Colonic mucosa (tissue), 4 donors: Measurements from ENCODE around the gene DAAM1. TPM values are rescaled to one million over a fixed set of nuclear protein-coding genes. Genes with fewer than 3 reads are reported as not detected.

Experiments
- DNase-seq: peaks from one replicate; pipeline ENCODE4 v3.0.0-alpha.2; 2020
- H3K27ac ChIP-seq: fragments of 200-600 bp; one replicate; pipeline ENCODE4 v1.8.0; 2021
- H3K27me3 ChIP-seq: fragments of 200-600 bp; one replicate; pipeline ENCODE4 v1.8.0; 2021
- H3K36me3 ChIP-seq: fragments of 200-600 bp; one replicate; pipeline ENCODE4 v1.8.0; 2021
- H3K4me1 ChIP-seq: fragments of 200-600 bp; one replicate; pipeline ENCODE4 v1.8.0; 2021; ENCODE audit warnings: mild to moderate bottlenecking
- H3K4me3 ChIP-seq: fragments of 200-600 bp; one replicate; pipeline ENCODE4 v1.8.0; 2021
- H3K9ac ChIP-seq, 2 donors: one replicate each; pipeline ENCODE4 v1.7.0; 2013; ENCODE audit warnings: control low read depth in 2 of 2, low read depth in 2 of 2, low read length in 2 of 2
- H3K9me3 ChIP-seq: fragments of 200-600 bp; one replicate; pipeline ENCODE4 v1.8.0; 2021
- intact Hi-C: fragments of 100-400 bp; cut with DNase I; formaldehyde crosslinking; loops from one replicate; pipeline ENCODE4 v1.14.1; 2022
- total RNA-seq, 2 donors: library from RNA; stranded (reverse); fragmentation: NEBNext Ultra II Directional in 1 of 2; extraction: Animal tissue kit (Norgen Biotek cat#: 25700) in 1 of 2; gene quantifications; one replicate each; pipeline ENCODE4 v1.2.1, GENCODE V29; 2021
- TF ChIP-seq, protein P1 (sequence below): fragments of 200-600 bp; IDR thresholded peaks from one replicate; pipeline ENCODE4 v1.8.0; 2022; ENCODE audit warnings: antibody characterized with exemption, mild to moderate bottlenecking
- donor health status: healthy.
- donor health status: DM: no; HTN: no; CAD: no.
- donor health status: DM: no; HTN: no; CAD: no.

The DAAM1 gene
- total RNA-seq, 2 donors from 2014 or later, result 35.0 to 52.4 TPM

DNA sequence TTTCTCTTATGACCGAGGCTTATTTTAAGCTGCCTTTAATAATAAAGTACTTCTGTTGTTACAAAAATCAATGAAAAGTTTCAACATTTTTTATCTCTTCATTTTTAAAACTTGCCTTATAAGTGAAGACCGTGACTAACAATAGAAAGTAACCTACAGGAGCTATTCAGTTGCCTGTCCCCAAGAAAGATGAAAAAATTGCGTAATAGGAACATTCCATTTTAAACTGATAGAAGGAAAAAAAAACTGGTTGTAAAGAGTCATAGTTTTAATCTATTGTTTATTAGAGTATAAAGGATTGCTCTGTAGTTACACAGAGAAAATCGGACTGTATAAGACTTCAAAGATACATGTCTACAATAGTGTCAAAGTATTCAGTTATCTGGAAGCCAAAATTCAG lies 83.3 kb downstream of the DAAM1 start:
- no peak overlapping the region for H3K27ac ChIP-seq
- H3K27me3 ChIP-seq, result no peaks in the 10 kb centered on the region
- no peaks in the 10 kb centered on the region for H3K9me3 ChIP-seq
- no peak overlapping the region for H3K9ac ChIP-seq
- intact Hi-C loops, result no loop called here
- peaks cover 3% of the 10 kb centered on the region for H3K4me1 ChIP-seq
- DNase-seq, result no peak
- no peaks in the 10 kb centered on the region for H3K36me3 ChIP-seq
- H3K4me3 ChIP-seq, result no peak overlapping the region
- TF ChIP-seq, protein P1, sequence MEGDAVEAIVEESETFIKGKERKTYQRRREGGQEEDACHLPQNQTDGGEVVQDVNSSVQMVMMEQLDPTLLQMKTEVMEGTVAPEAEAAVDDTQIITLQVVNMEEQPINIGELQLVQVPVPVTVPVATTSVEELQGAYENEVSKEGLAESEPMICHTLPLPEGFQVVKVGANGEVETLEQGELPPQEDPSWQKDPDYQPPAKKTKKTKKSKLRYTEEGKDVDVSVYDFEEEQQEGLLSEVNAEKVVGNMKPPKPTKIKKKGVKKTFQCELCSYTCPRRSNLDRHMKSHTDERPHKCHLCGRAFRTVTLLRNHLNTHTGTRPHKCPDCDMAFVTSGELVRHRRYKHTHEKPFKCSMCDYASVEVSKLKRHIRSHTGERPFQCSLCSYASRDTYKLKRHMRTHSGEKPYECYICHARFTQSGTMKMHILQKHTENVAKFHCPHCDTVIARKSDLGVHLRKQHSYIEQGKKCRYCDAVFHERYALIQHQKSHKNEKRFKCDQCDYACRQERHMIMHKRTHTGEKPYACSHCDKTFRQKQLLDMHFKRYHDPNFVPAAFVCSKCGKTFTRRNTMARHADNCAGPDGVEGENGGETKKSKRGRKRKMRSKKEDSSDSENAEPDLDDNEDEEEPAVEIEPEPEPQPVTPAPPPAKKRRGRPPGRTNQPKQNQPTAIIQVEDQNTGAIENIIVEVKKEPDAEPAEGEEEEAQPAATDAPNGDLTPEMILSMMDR, result no peak

DNA sequence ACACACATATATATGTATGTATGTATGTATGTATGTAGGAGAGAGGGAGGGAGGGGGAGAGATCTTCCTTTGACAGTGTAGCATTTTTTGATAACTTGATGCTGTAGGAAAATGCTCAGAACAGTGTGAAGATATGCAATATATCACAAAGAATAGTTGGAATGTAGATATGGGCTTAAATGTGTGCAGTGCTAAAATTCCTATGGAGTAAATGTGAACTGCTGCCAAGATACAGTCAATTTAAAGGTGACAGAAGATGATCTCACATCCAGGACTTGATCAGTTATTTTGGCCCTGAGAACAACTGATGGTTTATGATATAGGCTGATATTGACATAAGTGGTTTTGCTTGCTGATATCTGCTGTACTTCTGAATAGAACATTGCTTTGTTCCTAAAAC lies 84.2 kb downstream of the DAAM1 start:
- Histone ChIP-seq H3K9ac (no peak overlapping the region), H3K36me3 (no peaks in the 10 kb centered on the region), H3K4me3 (no peak overlapping the region), H3K9me3 (no peaks in the 10 kb centered on the region), H3K27ac (no peak overlapping the region), H3K27me3 (no peaks in the 10 kb centered on the region), H3K4me1 (peaks cover 3% of the 10 kb centered on the region)
- TF ChIP-seq, protein P1, result no peak
- intact Hi-C loops, result no loop called here
- no peak for DNase-seq

DNA sequence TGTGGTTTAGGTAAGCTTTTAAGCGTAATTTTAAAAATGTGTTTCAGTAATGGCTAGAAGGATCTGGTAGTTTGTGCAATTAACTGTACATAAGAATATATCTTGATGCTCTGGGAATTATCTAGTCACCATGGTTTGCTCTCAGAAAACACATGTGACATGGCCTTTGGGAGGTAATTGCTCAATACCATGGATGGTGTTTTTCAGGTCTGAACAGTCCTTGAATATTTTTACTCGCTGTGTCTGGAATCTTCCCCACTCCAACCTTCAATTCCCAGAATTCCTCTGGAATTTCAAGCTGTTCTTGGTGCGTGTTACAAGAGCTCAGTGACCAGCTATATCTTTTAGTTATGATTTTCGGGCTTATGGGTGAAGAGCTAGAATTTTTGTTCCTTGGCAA lies 85.3 kb downstream of the DAAM1 start:
- H3K27me3 ChIP-seq, result no peaks in the 10 kb centered on the region
- H3K4me1 ChIP-seq, result peaks cover 3% of the 10 kb centered on the region
- H3K9me3 ChIP-seq, result no peaks in the 10 kb centered on the region
- H3K4me3 ChIP-seq, result no peak overlapping the region
- TF ChIP-seq, protein P1, result no peak
- H3K36me3 ChIP-seq, result no peaks in the 10 kb centered on the region
- H3K9ac ChIP-seq, result no peak overlapping the region
- no peak overlapping the region for H3K27ac ChIP-seq
- intact Hi-C loops, result no loop called here
- DNase-seq, result no peak

DNA sequence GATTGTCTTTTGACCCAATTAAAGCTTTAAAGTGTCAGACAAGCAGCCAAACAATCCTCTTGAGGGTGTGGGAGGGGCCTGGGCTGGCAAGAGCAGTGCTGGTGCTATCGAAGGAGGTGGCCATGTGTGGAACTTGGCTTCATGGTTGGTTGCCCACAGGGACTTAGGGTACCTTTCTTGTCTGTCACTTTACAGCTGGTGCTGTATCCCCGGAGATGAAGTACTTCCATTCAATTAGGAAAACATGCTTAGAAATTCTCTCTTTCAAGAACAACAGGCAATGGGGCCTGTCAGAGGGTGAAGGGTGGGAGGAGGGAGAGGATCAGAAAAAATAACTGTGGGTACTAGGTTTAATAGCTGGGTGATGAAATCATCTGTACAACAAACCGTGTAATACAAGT lies 86.5 kb downstream of the DAAM1 start:
- peaks cover 6% of the 10 kb centered on the region for H3K4me1 ChIP-seq
- TF ChIP-seq, protein P1, result no peak
- H3K9ac ChIP-seq, result no peak overlapping the region
- intact Hi-C loops, result no loop called here
- peak overlapping the region; percentile 3 for H3K27ac ChIP-seq
- no peak for DNase-seq
- H3K4me3 ChIP-seq, result no peak overlapping the region
- H3K9me3 ChIP-seq, result no peaks in the 10 kb centered on the region
- H3K36me3 ChIP-seq, result no peaks in the 10 kb centered on the region
- H3K27me3 ChIP-seq, result no peaks in the 10 kb centered on the region

DNA sequence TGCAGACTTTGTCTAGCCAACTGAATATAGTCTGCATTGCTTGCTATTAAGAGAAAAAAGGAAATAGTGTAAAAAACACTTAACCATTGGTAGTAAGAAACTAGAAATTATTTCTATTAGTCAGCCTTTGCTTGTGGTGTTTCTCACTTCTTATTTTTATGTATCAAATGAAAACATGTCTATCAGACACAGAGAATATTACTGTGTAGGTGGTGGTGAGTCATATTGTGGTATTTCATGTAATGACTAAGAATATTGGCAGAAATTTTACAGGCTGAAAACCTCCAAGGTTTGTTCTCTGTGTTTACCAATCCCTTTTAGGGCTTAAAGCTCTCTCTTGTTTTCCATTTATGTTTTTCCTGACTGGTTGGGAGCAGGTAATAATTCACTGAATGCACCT lies 87.2 kb downstream of the DAAM1 start:
- Histone ChIP-seq H3K4me1 (peaks cover 6% of the 10 kb centered on the region), H3K27me3 (no peaks in the 10 kb centered on the region), H3K9ac (no peak overlapping the region), H3K9me3 (no peaks in the 10 kb centered on the region), H3K27ac (peak overlapping the region; percentile 3), H3K4me3 (no peak overlapping the region), H3K36me3 (no peaks in the 10 kb centered on the region)
- intact Hi-C loops, result no loop called here
- TF ChIP-seq, protein P1, result no peak
- no peak for DNase-seq

DNA sequence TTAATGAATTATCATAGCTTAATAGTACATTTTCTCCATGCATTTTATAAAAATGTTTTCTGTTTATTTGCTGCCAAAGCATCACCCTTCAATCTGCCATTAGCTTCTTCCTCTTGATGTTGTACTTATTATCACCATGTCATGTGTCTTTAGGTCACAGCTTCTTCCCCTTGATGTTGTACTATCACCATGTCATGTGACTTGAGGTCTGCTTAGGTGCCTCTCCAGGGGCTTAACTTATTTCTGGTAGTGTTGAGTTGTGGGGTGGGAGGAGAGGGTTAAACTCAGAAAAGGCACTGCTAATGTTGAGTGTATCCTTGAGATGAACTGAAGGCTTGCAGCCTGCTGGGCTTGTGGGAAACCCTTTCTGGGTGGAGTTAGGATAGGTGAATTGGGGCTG lies 87.8 kb downstream of the DAAM1 start:
- intact Hi-C loops, result no loop called here
- peaks cover 6% of the 10 kb centered on the region for H3K4me1 ChIP-seq
- no peak overlapping the region for H3K9ac ChIP-seq
- DNase-seq, result no peak
- no peaks in the 10 kb centered on the region for H3K27me3 ChIP-seq
- TF ChIP-seq, protein P1, result no peak
- no peaks in the 10 kb centered on the region for H3K9me3 ChIP-seq
- H3K4me3 ChIP-seq, result no peak overlapping the region
- H3K27ac ChIP-seq, result no peak overlapping the region
- H3K36me3 ChIP-seq, result no peaks in the 10 kb centered on the region
